ENCODE results near the gene DPEP2.

Gene DPEP2

DNA sequence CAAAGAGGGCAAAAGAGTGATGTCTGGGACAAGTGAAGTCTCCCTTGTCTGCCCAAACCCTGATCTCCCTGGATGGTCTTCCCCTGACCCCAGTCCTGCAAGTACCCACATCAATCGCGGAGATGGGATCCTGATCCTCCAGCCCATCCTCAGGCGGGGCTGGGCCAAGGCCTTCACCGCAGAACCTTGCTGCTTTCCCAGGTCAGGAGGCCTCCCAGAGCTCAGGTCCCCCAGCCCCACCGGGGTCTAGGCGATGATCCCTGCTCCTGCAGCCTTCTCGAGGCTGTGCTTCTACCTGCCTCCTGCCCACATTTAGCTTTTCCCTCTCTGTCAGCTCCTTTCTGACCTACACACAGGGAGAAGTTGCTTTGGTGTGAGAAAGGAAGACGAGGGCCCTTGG lies 37.1 kb downstream of the DPEP2 start:
- Histone ChIP-seq H3K9ac (ENCODE audit: low read length) (no peak overlapping the region), H3K27me3 (ENCODE audit: control insufficient read depth, insufficient read depth, low read length) (no peaks in the 10 kb centered on the region), H3K27ac (ENCODE audit: low read length) (no peak overlapping the region), H3K36me3 (ENCODE audit: control insufficient read depth, low read depth, low read length) (peaks cover 35% of the 10 kb centered on the region), H3K4me3 (ENCODE audit: low read length) (no peak overlapping the region), H3K4me1 (ENCODE audit: control insufficient read depth, low read depth, low read length) (peaks cover 8% of the 10 kb centered on the region), H3K9me3 (ENCODE audit: control insufficient read depth, low read depth, low read length) (no peaks in the 10 kb centered on the region)

DNA sequence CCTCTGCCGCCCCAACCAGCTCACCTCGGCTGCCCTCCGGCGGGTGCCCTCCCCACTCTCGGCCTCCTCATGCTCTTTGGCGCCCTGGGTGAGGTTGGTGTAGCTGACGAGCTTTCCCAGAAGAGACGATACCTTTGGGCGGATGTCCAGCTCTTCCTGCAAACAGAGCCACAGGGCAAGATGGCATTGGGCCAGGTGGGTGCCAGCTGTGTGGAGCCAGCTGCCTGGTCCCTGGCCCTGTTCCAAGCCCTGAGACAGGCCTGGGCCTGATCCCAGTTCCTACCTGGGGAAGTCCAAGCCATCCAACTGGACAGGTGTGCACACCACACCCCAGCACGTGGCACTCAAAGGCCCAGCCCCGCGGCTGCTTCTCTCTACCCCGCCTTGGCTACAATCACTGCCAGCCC lies 37.7 kb downstream of the DPEP2 start:
- Histone ChIP-seq H3K36me3 (ENCODE audit: control insufficient read depth, low read depth, low read length) (peaks cover 35% of the 10 kb centered on the region), H3K4me1 (ENCODE audit: control insufficient read depth, low read depth, low read length) (peaks cover 2% of the 10 kb centered on the region)

GRCh38 chr16:67959536-67960329 lies 39.6 kb downstream of the DPEP2 start:
- Histone ChIP-seq H3K27ac (ENCODE audit: low read length) (no peak overlapping the region), H3K4me1 (ENCODE audit: control insufficient read depth, low read depth, low read length) (no peaks in the 10 kb centered on the region), H3K9me3 (ENCODE audit: control insufficient read depth, low read depth, low read length) (no peaks in the 10 kb centered on the region), H3K27me3 (ENCODE audit: control insufficient read depth, insufficient read depth, low read length) (no peaks in the 10 kb centered on the region), H3K4me3 (ENCODE audit: low read length) (no peak overlapping the region), H3K36me3 (ENCODE audit: control insufficient read depth, low read depth, low read length) (peaks cover 35% of the 10 kb centered on the region), H3K9ac (ENCODE audit: low read length) (no peak overlapping the region)

More for the DNA sequence above, 37.7 kb downstream of the DPEP2 start:
- H3K27ac ChIP-seq (ENCODE audit: low read length): no peak overlapping the region
- no peaks in the 10 kb centered on the region for H3K9me3 ChIP-seq (ENCODE audit: control insufficient read depth, low read depth, low read length)
- H3K27me3 ChIP-seq (ENCODE audit: control insufficient read depth, insufficient read depth, low read length): no peaks in the 10 kb centered on the region
- no peak overlapping the region for H3K9ac ChIP-seq (ENCODE audit: low read length)
- H3K4me3 ChIP-seq (ENCODE audit: low read length): no peak overlapping the region

DNA sequence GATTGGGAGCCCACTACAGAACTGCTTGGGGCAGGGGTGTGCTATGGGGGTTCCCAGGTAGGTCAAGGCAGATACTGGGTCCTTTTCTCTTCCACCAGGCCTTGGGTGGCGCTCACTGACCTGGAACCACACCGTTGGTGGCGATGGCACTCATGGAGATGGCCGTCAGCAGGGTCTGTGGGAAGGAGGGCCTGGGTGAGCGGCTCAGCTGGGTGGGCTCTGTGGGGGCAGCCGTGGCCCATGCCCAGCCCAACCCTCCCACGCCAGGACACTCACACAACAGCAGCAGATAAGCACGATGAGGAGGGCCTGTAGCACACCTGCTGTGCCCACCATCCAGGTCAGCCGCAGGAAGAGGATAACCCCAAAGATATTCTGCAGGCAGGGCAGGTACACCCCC lies 41.7 kb downstream of the DPEP2 start:
- Histone ChIP-seq H3K4me1 (ENCODE audit: control insufficient read depth, low read depth, low read length) (no peaks in the 10 kb centered on the region), H3K27me3 (ENCODE audit: control insufficient read depth, insufficient read depth, low read length) (no peaks in the 10 kb centered on the region), H3K9me3 (ENCODE audit: control insufficient read depth, low read depth, low read length) (no peaks in the 10 kb centered on the region), H3K27ac (ENCODE audit: low read length) (no peak overlapping the region), H3K9ac (ENCODE audit: low read length) (no peak overlapping the region), H3K4me3 (ENCODE audit: low read length) (no peak overlapping the region), H3K36me3 (ENCODE audit: control insufficient read depth, low read depth, low read length) (peaks cover 40% of the 10 kb centered on the region)

DNA sequence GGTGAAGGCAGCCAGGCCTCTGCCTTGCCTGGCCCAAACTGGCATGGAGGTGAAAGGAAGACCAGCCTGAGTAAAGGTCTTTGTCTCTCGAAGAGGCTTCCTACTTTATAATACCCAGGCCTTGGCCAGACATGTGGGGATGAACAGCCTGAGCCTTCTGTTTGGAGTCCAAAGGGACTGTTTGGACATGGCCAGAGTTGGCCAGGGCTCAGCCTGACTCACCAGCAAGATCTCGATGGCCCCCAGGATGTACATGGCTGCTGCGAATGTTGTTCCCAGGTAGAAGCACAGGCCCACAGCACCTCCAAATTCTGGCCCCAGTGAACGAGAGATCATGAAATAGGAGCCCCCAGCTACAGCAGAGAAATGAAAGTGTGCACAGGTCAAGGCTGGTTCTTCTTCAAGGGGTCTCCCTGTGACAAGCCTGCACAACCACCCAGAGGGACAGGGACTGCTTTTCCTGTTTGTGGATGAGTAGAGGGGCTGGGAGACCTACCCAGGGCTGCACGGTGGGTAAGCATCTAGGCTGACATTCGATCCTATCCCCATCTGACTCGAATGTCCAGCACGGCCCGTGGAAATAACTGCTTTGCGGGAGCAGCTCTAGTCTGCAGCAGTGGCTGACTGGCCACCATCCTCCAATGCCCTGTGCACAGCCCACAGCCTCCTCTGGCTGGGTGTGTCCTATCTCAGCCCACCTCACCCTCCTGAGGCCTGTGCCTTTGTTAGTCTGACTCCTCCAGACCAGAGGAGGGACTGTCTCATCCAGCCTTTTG lies 44.7 kb downstream of the DPEP2 start:
- H3K4me3 ChIP-seq (ENCODE audit: low read length): no peak overlapping the region
- H3K36me3 ChIP-seq (ENCODE audit: control insufficient read depth, low read depth, low read length): peaks cover 39% of the 10 kb centered on the region
- no peak overlapping the region for H3K27ac ChIP-seq (ENCODE audit: low read length)
- no peaks in the 10 kb centered on the region for H3K4me1 ChIP-seq (ENCODE audit: control insufficient read depth, low read depth, low read length)
- H3K9ac ChIP-seq (ENCODE audit: low read length): no peak overlapping the region
- no peaks in the 10 kb centered on the region for H3K27me3 ChIP-seq (ENCODE audit: control insufficient read depth, insufficient read depth, low read length)
- no peaks in the 10 kb centered on the region for H3K9me3 ChIP-seq (ENCODE audit: control insufficient read depth, low read depth, low read length)

DNA sequence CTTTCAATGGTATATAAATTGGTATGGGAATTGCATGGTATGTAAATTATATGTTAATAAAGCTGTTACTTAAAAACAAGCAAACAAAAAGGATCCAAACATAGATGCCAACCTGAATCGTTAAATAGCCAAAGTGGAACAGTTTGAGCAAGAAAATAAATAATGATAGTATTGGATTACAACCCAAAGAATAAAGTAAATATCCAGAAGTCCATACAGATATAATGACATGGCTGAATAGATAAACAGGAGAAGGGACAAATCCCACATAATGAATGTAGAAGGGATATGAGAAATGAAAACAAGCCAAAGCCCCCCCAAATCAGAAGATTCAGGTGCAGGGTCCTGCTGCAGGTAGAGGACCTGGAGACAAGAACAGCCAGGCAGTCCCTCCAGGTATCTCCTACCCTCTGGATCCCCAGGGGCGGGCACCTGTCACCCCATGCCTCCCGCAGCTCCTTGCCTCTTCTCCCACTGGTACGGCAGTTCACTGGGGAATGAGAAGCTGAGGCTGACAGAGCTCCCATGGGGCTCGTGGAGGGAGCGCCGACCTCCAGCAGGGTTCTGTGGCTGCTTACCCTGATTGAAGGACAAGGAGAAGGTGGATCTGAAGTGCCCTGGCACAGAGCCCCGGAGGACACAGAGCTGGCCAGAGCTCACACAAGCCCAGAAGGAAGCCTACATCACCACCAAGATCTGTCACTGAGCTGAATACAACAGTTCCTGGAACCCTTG lies 45.5 kb downstream of the DPEP2 start:
- H3K27ac ChIP-seq (ENCODE audit: low read length): no peak overlapping the region
- H3K36me3 ChIP-seq (ENCODE audit: control insufficient read depth, low read depth, low read length): peaks cover 32% of the 10 kb centered on the region
- no peaks in the 10 kb centered on the region for H3K4me1 ChIP-seq (ENCODE audit: control insufficient read depth, low read depth, low read length)
- no peaks in the 10 kb centered on the region for H3K9me3 ChIP-seq (ENCODE audit: control insufficient read depth, low read depth, low read length)
- H3K9ac ChIP-seq (ENCODE audit: low read length): no peak overlapping the region
- H3K4me3 ChIP-seq (ENCODE audit: low read length): no peak overlapping the region
- no peaks in the 10 kb centered on the region for H3K27me3 ChIP-seq (ENCODE audit: control insufficient read depth, insufficient read depth, low read length)

- Histone ChIP-seq H3K36me3 (ENCODE audit: control insufficient read depth, low read depth, low read length) (peaks cover 36% of the 10 kb centered on the region), H3K27ac (ENCODE audit: low read length) (no peak overlapping the region), H3K4me3 (ENCODE audit: low read length) (no peak overlapping the region), H3K9me3 (ENCODE audit: control insufficient read depth, low read depth, low read length) (no peaks in the 10 kb centered on the region), H3K9ac (ENCODE audit: low read length) (no peak overlapping the region), H3K4me1 (ENCODE audit: control insufficient read depth, low read depth, low read length) (no peaks in the 10 kb centered on the region), H3K27me3 (ENCODE audit: control insufficient read depth, insufficient read depth, low read length) (no peaks in the 10 kb centered on the region)
Measured at GRCh38 chr16:67951485-67951884, 47.8 kb downstream of the DPEP2 start.

DNA sequence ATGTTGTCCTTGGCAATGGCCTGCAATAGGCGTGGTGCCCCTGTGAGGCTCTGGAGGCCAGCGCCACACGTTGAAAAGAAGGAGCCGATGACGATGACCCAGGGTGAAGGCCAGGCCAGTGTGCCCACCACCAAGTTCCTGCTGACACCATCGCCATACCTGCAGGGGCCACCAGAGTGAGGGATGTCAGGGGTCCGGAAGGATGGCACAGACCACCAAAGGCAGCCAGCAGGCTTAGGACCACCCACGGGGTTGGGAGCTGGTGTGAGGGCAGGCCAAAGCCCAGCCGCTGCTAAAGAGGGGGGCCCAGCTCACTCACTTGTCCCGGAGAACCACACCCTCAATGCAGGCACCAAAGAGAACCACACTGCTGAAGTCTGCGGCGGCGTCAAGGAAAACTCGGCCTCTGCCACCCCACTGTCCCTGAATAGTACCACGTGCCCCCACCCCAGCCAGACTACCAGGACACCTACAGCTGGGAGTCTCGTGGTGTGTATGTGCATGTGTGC lies 48.9 kb downstream of the DPEP2 start:
- H3K4me3 ChIP-seq (ENCODE audit: low read length): no peak overlapping the region
- H3K27me3 ChIP-seq (ENCODE audit: control insufficient read depth, insufficient read depth, low read length): no peaks in the 10 kb centered on the region
- no peaks in the 10 kb centered on the region for H3K9me3 ChIP-seq (ENCODE audit: control insufficient read depth, low read depth, low read length)
- H3K4me1 ChIP-seq (ENCODE audit: control insufficient read depth, low read depth, low read length): no peaks in the 10 kb centered on the region
- no peak overlapping the region for H3K27ac ChIP-seq (ENCODE audit: low read length)
- peaks cover 45% of the 10 kb centered on the region for H3K36me3 ChIP-seq (ENCODE audit: control insufficient read depth, low read depth, low read length)
- no peak overlapping the region for H3K9ac ChIP-seq (ENCODE audit: low read length)

GRCh38 chr16:67949645-67950044 lies 49.6 kb downstream of the DPEP2 start:
- Histone ChIP-seq H3K4me3 (ENCODE audit: low read length) (no peak overlapping the region), H3K9ac (ENCODE audit: low read length) (no peak overlapping the region), H3K27ac (ENCODE audit: low read length) (no peak overlapping the region), H3K27me3 (ENCODE audit: control insufficient read depth, insufficient read depth, low read length) (no peaks in the 10 kb centered on the region), H3K4me1 (ENCODE audit: control insufficient read depth, low read depth, low read length) (no peaks in the 10 kb centered on the region), H3K9me3 (ENCODE audit: control insufficient read depth, low read depth, low read length) (no peaks in the 10 kb centered on the region), H3K36me3 (ENCODE audit: control insufficient read depth, low read depth, low read length) (peaks cover 51% of the 10 kb centered on the region)

DNA sequence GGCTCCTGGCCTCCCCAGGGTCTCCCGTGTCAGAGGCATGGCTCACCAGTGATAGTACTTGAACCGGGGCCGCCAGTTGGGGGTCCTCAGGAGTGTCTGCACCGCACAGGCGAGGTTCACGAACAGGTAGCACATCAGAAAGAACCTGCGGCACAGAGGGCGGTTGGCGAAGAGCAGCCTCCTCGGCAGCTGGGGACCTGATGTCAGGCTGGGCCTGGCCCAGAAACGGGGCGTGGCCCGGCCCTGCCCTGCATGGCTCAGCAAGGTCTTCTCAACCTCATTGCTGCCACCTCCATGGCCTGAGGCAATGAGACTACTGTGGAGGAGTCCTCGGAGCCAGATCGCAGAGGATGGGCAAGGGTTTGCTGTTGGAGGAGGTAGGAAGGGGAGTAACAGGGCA lies 51.3 kb downstream of the DPEP2 start:
- Histone ChIP-seq H3K9ac (ENCODE audit: low read length) (no peak overlapping the region), H3K9me3 (ENCODE audit: control insufficient read depth, low read depth, low read length) (no peaks in the 10 kb centered on the region), H3K27me3 (ENCODE audit: control insufficient read depth, insufficient read depth, low read length) (no peaks in the 10 kb centered on the region), H3K27ac (ENCODE audit: low read length) (no peak overlapping the region), H3K4me3 (ENCODE audit: low read length) (no peak overlapping the region), H3K4me1 (ENCODE audit: control insufficient read depth, low read depth, low read length) (no peaks in the 10 kb centered on the region), H3K36me3 (ENCODE audit: control insufficient read depth, low read depth, low read length) (peaks cover 43% of the 10 kb centered on the region)

DNA sequence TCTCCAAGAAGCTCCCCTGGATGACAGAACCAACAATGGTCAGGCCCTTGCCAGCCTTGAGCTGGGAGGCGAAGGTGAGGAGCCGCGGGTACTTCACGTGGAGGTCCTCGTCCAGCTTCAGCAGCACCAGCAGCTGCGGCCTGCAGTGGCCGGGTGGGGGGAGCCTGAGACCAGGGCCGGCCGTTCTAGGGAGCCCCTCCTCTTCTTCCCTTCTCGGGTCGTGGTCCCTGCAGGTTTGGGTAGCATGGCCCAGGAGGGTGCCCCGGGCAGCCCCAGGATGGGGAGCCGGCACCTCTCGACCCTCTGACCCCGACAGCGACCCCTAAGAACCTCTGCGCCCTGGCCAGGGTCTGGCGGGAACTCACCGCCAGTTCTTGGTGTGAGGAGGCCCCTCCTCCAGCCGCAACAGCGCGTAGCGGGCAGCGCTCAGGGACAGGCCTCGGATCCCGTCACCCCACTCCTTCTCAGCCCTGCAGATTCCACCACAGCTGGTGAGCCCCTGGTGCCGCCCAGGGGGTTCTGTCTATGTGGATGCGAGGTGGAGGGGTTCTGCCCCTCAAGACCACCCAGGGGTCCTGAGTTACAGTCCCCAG lies 52.2 kb downstream of the DPEP2 start:
- Histone ChIP-seq H3K27me3 (ENCODE audit: control insufficient read depth, insufficient read depth, low read length) (no peaks in the 10 kb centered on the region), H3K9me3 (ENCODE audit: control insufficient read depth, low read depth, low read length) (no peaks in the 10 kb centered on the region), H3K9ac (ENCODE audit: low read length) (no peak overlapping the region), H3K27ac (ENCODE audit: low read length) (no peak overlapping the region), H3K36me3 (ENCODE audit: control insufficient read depth, low read depth, low read length) (peaks cover 47% of the 10 kb centered on the region), H3K4me3 (ENCODE audit: low read length) (no peak overlapping the region), H3K4me1 (ENCODE audit: control insufficient read depth, low read depth, low read length) (no peaks in the 10 kb centered on the region)

All from iPS-18a (cell line).